ENCODE results near the gene SYTL4.

DNA sequence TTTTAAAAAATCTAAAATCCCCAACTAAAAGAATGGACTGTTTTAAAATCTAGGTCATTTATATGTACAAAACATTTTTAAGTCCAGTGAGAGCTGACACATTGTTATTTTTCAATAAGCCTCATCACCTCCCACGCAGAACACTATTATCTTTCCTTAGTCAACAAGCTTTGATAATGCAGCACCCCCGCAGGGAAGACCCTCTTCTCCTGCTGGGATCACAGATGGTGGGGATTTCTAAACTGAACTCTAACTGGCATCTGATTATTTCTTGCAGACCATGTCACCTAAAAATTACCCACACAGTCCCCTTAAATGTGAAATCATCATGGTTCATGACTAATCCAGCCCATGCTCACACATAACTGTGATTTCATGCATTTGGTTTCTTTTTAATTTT lies 11.6 kb downstream of the SYTL4 start:
- TF ChIP-seq CTCF (IDR thresholded peaks at IDR 0.05): no peak
- TF ChIP-seq POLR2A (IDR thresholded peaks at IDR 0.05): no peak

All from adrenal gland (tissue), 5 donors.